IPS-20b (cell line): ENCODE data around the gene G2E3.
"Not testable (repeated sequence)": the region's sequence is repeated elsewhere in the genome, so short reads cannot be mapped to it uniquely, and the experiment has no call there.

ENCODE experiments used
- H3K27ac ChIP-seq: one replicate; pipeline ENCODE4 v1.5.1; 2013; ENCODE audit warnings: low read length
- H3K27me3 ChIP-seq: 2 replicates; pipeline ENCODE4 v1.6.1; 2013; ENCODE audit warnings: mild to moderate bottlenecking, low read length, inconsistent platforms; ENCODE audit not compliant: insufficient read depth
- H3K36me3 ChIP-seq: 2 replicates; pipeline ENCODE4 v1.6.1; 2013; ENCODE audit warnings: low read depth, mild to moderate bottlenecking, inconsistent platforms, low read length, moderate library complexity; ENCODE audit not compliant: insufficient read depth
- H3K4me1 ChIP-seq: 2 replicates; pipeline ENCODE4 v1.6.1; 2013; ENCODE audit warnings: mild to moderate bottlenecking, control low read depth, inconsistent platforms, low read length, moderate library complexity; ENCODE audit not compliant: insufficient read depth
- H3K4me3 ChIP-seq: 2 replicates; pipeline ENCODE4 v1.5.1; 2013; ENCODE audit warnings: mild to moderate bottlenecking, low read length, inconsistent platforms
- H3K9ac ChIP-seq: 2 replicates; pipeline ENCODE4 v1.6.1; 2013; ENCODE audit warnings: low read depth, mild to moderate bottlenecking, inconsistent platforms, low read length, moderate library complexity
- H3K9me3 ChIP-seq: 2 replicates; pipeline ENCODE4 v1.6.1; 2013; ENCODE audit warnings: mild to moderate bottlenecking, low read depth, low read length, inconsistent platforms; ENCODE audit not compliant: insufficient read depth

Gene G2E3

DNA sequence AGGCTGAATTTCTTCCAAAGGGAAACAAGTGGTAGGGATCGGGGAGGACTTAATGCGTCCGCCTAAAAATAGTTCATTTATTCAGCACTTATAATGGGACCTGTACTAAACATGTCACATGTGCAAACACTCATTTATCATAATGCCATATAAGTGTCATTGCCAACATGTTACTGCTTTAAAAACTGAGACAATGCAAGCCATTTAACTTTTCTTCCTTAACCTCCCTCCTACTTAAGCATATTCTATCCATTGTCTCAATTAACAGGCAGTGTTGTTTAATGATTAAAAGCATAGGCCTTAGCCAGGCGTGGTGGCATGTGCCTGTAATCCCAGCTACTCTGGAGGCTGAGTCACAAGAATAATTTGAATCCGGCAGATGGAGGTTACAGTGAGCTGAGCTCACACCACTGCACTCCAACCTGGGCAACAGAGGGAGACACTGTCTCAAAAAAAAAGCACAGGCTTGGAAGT lies 49.6 kb downstream of the G2E3 start:
- Histone ChIP-seq H3K9ac (no peak overlapping the region), H3K4me3 (no peak overlapping the region), H3K27ac (no peak overlapping the region), H3K36me3 (peaks cover 88% of the 10 kb centered on the region), H3K9me3 (no peaks in the 10 kb centered on the region), H3K27me3 (no peaks in the 10 kb centered on the region), H3K4me1 (no peaks in the 10 kb centered on the region)

DNA sequence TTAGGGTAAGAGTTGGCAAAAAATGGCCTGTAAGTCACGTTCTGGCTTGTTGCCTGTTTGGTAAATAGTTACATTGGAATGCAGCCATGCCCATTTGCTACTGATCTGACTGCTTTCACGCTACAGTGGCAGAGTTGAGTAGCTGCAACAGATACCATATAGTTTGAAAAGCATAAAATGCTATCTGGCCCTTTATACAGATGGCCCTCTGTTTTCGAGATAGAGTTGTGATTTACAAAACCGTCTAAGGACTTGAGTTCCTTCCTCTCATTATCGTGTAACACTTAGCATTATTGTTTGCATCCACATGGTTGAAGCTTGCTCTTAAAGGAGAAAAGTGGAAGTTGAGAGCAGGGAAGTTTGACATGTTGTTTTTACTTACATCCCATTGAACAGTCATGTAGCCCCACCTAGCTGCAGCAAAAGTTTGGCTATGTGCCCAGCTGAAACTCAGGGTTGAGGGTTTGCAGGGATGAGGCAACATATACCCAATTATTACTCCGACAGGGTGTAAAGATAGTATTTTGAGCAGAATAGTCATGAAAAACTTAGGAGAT lies 51.9 kb downstream of the G2E3 start:
- Histone ChIP-seq H3K9ac (no peak overlapping the region), H3K36me3 (peaks cover 87% of the 10 kb centered on the region), H3K27me3 (no peaks in the 10 kb centered on the region), H3K4me1 (no peaks in the 10 kb centered on the region), H3K4me3 (no peak overlapping the region), H3K27ac (no peak overlapping the region), H3K9me3 (no peaks in the 10 kb centered on the region)

DNA sequence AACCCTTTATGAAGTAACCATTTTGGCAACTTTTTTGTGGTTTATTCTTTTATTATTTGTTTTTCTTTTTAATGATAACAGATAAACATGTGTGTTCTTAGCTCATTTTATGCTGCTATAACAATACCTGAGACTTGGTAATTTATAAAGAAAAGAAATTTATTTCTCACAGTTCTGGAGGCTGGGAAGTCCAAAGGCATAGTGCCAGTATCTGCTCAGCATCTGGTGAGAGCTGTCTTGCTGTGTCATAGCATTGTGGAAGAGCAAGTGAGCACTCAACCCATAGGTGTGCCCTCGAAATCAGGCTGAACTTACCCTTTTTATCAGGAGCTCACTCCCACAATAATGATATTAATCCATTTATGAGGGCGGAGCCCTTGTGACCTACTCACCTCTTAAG lies 55.2 kb downstream of the G2E3 start:
- no peaks in the 10 kb centered on the region for H3K9me3 ChIP-seq
- no peaks in the 10 kb centered on the region for H3K4me1 ChIP-seq
- no peak overlapping the region for H3K9ac ChIP-seq
- H3K4me3 ChIP-seq: no peak overlapping the region
- H3K27me3 ChIP-seq: no peaks in the 10 kb centered on the region
- peaks cover 82% of the 10 kb centered on the region for H3K36me3 ChIP-seq
- H3K27ac ChIP-seq: no peak overlapping the region

DNA sequence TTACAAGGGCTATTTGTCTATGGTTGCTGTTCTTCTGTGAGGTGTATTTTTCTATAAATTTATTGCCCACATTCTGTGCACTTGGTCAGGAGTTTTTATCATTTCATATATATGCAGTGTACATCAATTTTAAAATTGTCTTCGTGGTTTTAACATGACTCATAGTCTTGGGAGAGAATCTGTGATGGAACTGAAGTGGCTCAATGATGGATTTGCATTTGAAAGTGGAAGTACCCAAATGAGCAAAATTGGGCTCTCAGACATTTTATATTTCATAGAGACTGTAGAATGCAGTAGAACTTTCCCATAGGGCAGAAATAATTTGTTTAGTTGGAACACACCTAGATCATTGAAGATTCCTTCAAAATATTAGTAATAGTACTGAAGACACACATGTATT lies 61.2 kb downstream of the G2E3 start:
- no peak overlapping the region for H3K4me3 ChIP-seq
- H3K4me1 ChIP-seq: no peaks in the 10 kb centered on the region; the same call in 1 of the 2 replicates
- no peaks in the 10 kb centered on the region for H3K27me3 ChIP-seq
- no peaks in the 10 kb centered on the region for H3K9me3 ChIP-seq
- H3K9ac ChIP-seq: no peak overlapping the region
- H3K36me3 ChIP-seq: peaks cover 32% of the 10 kb centered on the region
- H3K27ac ChIP-seq: no peak overlapping the region

DNA sequence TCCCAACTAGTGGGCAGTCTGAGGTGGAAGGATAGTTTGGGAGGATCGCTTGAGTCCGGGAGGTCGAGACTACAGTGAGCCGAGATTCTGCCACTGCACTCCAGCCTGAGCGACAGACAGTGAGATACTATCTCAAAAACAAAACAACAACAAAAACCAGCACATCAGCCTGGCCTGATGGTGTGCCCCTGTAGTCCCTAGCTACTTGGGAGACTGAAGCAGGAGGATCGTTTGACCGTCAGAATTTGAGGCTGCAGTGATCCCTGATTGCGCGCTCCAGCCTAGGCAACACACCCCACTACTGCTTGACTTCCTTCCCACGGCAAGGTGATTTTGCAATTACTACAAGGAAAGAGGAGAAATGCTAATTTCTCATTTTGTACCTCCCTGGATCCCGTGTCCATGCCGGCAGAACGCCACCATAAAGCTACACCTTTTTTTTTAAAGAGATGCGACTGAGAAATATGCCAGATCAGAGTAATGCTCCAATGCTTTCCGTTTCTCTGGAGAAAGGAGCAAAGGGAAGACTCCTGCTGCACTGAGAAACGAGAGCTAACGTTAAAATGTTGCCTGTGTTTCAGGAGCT lies 62.5 kb downstream of the G2E3 start:
- H3K9me3 ChIP-seq: no peaks in the 10 kb centered on the region
- peaks cover 20% of the 10 kb centered on the region for H3K36me3 ChIP-seq
- peak overlapping the region; percentile 95 for H3K9ac ChIP-seq
- H3K27me3 ChIP-seq: no peaks in the 10 kb centered on the region
- no peaks in the 10 kb centered on the region; the same call in 1 of the 2 replicates for H3K4me1 ChIP-seq
- peak overlapping the region; percentile 66 for H3K27ac ChIP-seq
- peak overlapping the region; percentile 94 for H3K4me3 ChIP-seq

DNA sequence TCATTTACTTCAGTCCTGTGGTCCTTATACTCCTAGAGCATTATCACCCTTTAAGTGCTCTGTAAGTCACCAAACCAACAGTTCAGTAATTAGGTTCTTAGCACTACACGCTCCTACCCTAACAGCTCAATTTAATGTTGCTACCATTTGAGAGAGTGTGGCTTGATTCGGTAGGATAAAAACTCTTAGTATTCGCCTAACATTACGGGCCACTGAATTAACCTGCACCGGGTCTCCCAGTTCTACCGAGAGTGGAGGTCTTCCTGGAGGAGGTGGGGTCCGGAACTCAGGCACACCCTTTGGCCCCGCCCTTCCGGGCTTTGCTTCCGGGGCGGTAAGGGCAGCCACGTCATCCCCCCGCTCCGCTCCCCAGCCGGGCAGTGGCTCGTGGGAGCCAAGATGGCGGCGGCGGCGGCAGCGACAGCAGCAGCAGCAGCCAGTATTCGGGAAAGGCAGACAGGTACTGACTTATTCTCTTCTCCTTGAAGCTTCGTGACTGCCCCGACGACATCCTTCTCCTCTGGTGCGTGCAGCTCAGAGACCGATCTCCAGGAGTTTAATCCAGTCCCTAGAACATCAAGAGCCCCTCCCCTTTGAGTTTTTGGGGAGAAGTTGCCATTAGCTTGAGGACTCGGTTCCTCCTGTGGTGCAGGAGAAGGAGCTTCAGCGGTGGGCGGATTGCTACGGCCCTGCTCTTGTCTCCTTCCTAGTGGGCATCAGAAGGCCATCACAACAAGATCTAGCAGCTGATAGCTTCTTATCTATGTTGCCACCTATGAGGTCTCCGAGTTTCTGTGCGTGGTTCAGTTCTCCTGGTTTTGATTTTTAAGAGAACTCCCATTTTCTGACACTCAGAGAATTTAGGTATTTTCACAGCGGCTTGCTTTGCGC lies 63.2 kb downstream of the G2E3 start, which contains the start of gene SCFD1:
TSS of gene SCFD1 (plus strand) at position 380 of the 891 bp plus-strand sequence. CDS start at position 400, 20 bp downstream.
- H3K4me1 ChIP-seq: no peaks in the 10 kb centered on the region; the same call in 1 of the 2 replicates
- H3K27ac ChIP-seq: peak within 1 kb of the TSS; percentile 83
- H3K4me3 ChIP-seq: peak within 1 kb of the TSS; percentile 94
- no peaks in the 10 kb centered on the region for H3K27me3 ChIP-seq
- no peaks in the 10 kb centered on the region for H3K9me3 ChIP-seq
- peak within 1 kb of the TSS; percentile 95 for H3K9ac ChIP-seq
- peaks cover 12% of the 10 kb centered on the region for H3K36me3 ChIP-seq

DNA sequence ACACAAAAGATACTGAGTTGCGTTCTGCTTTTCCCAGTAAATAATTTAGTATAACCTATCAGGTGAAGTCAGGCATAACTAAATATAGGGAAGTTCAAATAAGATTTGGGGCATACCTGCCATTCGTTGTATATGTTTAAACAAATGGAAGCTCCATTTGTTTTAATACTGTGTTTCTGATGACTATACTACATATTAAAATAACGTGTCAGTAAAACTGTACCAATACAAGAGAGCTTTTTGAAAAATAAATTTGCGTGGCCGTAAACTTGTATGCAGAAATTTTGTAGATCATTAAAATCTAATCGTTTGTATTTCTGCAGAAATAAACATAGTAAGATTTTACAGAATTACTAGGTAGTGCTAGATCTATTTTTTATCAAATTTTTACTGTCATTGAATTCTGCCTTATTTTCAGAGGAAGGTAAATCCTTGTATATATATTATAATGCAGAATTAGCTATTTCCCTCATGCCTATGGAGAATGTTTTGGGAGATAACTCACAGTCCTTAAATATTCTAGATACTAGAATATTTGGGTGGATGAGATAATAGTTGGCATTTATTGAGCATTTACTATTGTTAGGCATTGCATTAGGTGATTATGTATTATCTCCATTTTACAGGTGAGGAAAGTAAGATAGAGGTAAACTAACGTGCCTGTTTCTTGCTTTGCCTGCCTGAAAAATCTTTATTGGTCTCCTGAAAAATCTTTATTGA lies 64.6 kb downstream of the G2E3 start:
- H3K9me3 ChIP-seq: no peaks in the 10 kb centered on the region
- H3K4me1 ChIP-seq: no peaks in the 10 kb centered on the region; the same call in 1 of the 2 replicates
- H3K36me3 ChIP-seq: peaks cover 5% of the 10 kb centered on the region; the same call in 1 of the 2 replicates
- peak overlapping the region; percentile 95; the same call in 1 of the 2 replicates for H3K9ac ChIP-seq
- no peak overlapping the region for H3K27ac ChIP-seq
- no peaks in the 10 kb centered on the region for H3K27me3 ChIP-seq
- peak overlapping the region; percentile 94 for H3K4me3 ChIP-seq

DNA sequence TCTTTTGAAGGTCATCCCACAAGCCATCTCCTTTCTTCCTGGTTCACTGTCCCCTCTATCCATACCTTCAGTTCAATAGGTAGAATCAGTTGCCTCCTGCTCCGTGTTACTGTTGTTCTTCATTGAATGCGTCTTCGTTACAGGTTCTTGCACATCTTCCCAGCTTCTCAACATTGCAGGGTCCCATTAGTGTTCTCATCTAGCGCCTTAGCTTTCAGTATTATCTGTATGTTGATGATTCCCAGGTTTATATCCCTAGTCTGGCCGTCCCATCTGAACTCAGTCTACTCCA lies 65.1 kb downstream of the G2E3 start:
- Histone ChIP-seq H3K4me3 (peak overlapping the region; percentile 94), H3K36me3 (peaks cover 6% of the 10 kb centered on the region; the same call in 1 of the 2 replicates), H3K4me1 (no peaks in the 10 kb centered on the region; the same call in 1 of the 2 replicates), H3K9me3 (no peaks in the 10 kb centered on the region), H3K27ac (no peak overlapping the region), H3K9ac (no peak overlapping the region), H3K27me3 (no peaks in the 10 kb centered on the region)

DNA sequence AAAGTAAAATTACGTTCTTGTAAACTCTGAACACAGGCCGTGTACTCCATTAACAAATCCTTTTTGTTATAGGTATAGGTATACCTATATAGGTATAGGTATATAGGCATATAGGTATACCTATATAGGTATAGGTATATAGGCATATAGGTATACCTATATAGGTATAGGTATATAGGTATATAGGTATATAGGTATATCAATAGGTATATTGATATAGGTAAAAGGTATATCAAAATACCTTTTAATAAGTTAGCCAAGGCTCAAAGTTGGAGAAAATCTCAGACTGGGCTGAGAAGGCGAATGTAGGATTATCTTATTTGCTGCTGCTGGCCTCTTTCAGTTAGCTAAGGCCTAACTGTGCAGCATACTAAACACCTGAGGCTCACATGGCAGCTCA lies 66.6 kb downstream of the G2E3 start:
- Histone ChIP-seq H3K9me3 (no peaks in the 10 kb centered on the region), H3K9ac (no peak overlapping the region), H3K27ac (no peak overlapping the region), H3K36me3 (peaks cover 9% of the 10 kb centered on the region), H3K4me1 (no peaks in the 10 kb centered on the region; the same call in 1 of the 2 replicates), H3K4me3 (no peak overlapping the region), H3K27me3 (no peaks in the 10 kb centered on the region)

DNA sequence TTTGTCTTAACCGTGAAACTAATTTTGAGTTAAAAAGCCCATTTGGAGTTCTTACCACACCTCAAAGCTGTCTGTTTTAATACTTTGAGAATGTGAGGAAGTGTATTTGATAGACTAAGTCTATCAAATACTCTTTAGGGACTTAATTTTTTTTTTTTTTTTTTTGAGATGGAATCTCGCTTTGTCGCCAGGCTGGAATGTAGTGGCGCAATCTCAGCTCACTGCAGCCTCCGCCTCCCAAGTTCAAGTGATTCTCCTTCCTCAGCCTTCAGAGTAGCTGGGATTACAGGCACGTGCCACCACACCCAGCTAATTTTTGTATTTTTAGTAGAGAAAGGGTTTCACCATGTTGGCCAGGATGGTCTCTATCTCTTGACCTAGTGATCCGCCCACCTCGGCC lies 70.5 kb downstream of the G2E3 start:
- not testable (repeated sequence) for H3K4me1 ChIP-seq, H3K9me3 ChIP-seq, H3K27ac ChIP-seq, H3K27me3 ChIP-seq, H3K9ac ChIP-seq, H3K4me3 ChIP-seq
- H3K36me3 ChIP-seq: peaks cover 28% of the 10 kb centered on the region

DNA sequence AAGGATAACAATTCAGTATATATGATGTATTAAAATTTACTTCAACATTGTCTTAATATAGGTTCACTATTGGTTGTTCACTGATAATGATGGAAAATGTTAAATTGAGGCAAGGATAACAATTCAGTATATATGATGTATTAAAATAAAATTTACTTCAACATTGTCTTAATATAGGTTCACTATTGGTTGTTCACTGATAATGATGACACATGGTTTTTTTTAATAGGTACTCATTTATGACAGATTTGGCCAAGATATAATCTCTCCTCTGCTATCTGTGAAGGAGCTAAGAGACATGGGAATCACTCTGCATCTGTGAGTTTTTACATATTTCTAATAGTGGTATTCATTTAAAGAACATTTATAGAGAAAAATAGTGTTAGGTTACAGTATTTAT lies 71.3 kb downstream of the G2E3 start:
- Histone ChIP-seq H3K4me1 (no peaks in the 10 kb centered on the region), H3K27ac (no peak overlapping the region), H3K27me3 (no peaks in the 10 kb centered on the region), H3K9me3 (no peaks in the 10 kb centered on the region), H3K36me3 (peaks cover 36% of the 10 kb centered on the region), H3K4me3 (no peak overlapping the region), H3K9ac (no peak overlapping the region)
